B cell (primary cell): ENCODE data around the gene COQ8A. TPM values are rescaled to one million over a fixed set of nuclear protein-coding genes. Genes with fewer than 3 reads are reported as not detected.

Source experiments
- ATAC-seq: fragments of 200-7000 bp; cut with Tn5 transposase; one replicate; pipeline ENCODE4 v1.10.0; 2021; ENCODE audit warnings: low read depth, mild to moderate bottlenecking, moderate number of reproducible peaks, moderate library complexity
- CTCF ChIA-PET: fragments of 350-600 bp; sonication (Branson Sonifier 250); formaldehyde crosslinking; loops from one replicate; lab custom pipeline; 2021; ENCODE audit warnings: antibody characterized with exemption, inconsistent platforms; lab: Charles Lee
- POLR2A ChIA-PET: fragments of 350-600 bp; sonication (Branson Sonifier 250); formaldehyde crosslinking; loops from one replicate; lab custom pipeline; 2021; ENCODE audit warnings: antibody characterized with exemption; lab: Charles Lee
- DNase-seq: peaks from one replicate; pipeline ENCODE4 v3.0.0; 2013
- H2AFZ ChIP-seq: 2 replicates; pipeline ENCODE4 v1.6.1; 2012; ENCODE audit warnings: mild to moderate bottlenecking, low read depth, low read length; ENCODE audit not compliant: insufficient read depth, poor library complexity, severe bottlenecking
- H3K27ac ChIP-seq, 2 donors: 1 replicate in 1 of 2; 2 replicates in 1 of 2; pipeline ENCODE4 v1.5.1; 2012 to 2013; ENCODE audit warnings: low read length in 2 of 2, mild to moderate bottlenecking in 2 of 2, moderate library complexity in 1 of 2
- H3K27me3 ChIP-seq, 4 experiments: fragments of 200-600 bp in 1 of 4; sonication (generic) in 1 of 4; replicated peaks in 1 of 4; 1 replicate in 2 of 4; 2 replicates in 2 of 4; pipeline versions ENCODE4 v1.6.1 to v1.7.0; 2013 to 2016; ENCODE audit warnings: low read length in 3 of 4, mild to moderate bottlenecking in 2 of 4, mixed read lengths in 1 of 4, moderate library complexity in 1 of 4; ENCODE audit not compliant: insufficient read depth in 4 of 4, control insufficient read depth in 3 of 4; ENCODE audit errors: control extremely low read depth in 1 of 4
- H3K36me3 ChIP-seq, 2 experiments: replicated peaks in 1 of 2; 1 replicate in 1 of 2; 2 replicates in 1 of 2; pipeline versions ENCODE4 v1.6.1 to v1.7.1; 2013; ENCODE audit warnings: low read length in 1 of 2; ENCODE audit not compliant: insufficient read depth in 2 of 2, control insufficient read depth in 1 of 2; ENCODE audit errors: control extremely low read depth in 1 of 2, extremely low read depth in 1 of 2
- H3K4me1 ChIP-seq, 2 donors: fragments of 200-600 bp in 1 of 2; sonication (generic) in 1 of 2; 1 replicate in 1 of 2; 2 replicates in 1 of 2; pipeline versions ENCODE4 v1.5.1 to v1.6.1; 2013 to 2017; ENCODE audit warnings: low read length in 2 of 2; ENCODE audit not compliant: control insufficient read depth in 2 of 2, insufficient read depth in 2 of 2
- H3K4me2 ChIP-seq: replicated peaks from 2 replicates; pipeline ENCODE3; 2012; ENCODE audit warnings: mild to moderate bottlenecking, low read depth, low read length; ENCODE audit not compliant: poor library complexity, severe bottlenecking
- H3K4me3 ChIP-seq, 5 experiments: fragments of 200-600 bp in 1 of 5; sonication (generic) in 1 of 5; 1 replicate in 3 of 5; 2 replicates in 2 of 5; pipeline versions ENCODE4 v1.5.1 to v1.7.0; 2011 to 2016; ENCODE audit warnings: low read length in 4 of 5, mild to moderate bottlenecking in 4 of 5, low read depth in 2 of 5, control low read depth in 1 of 5, moderate library complexity in 1 of 5; ENCODE audit not compliant: insufficient read depth in 1 of 5; ENCODE audit errors: control extremely low read depth in 1 of 5, extremely low read depth in 1 of 5
- H3K79me2 ChIP-seq: fragments of 200-600 bp; sonication (generic); one replicate; pipeline ENCODE4 v1.6.0; 2016; ENCODE audit warnings: low read length; ENCODE audit not compliant: control insufficient read depth, insufficient read depth
- H3K9ac ChIP-seq: fragments of 200-600 bp; sonication (generic); 2 replicates; pipeline ENCODE4 v1.6.1; 2017; ENCODE audit warnings: mild to moderate bottlenecking, low read length, moderate library complexity
- H3K9me3 ChIP-seq, 3 donors: one replicate each; pipeline versions ENCODE4 v1.6.1 to v1.7.1; 2013; ENCODE audit warnings: low read length in 2 of 3; ENCODE audit not compliant: control insufficient read depth in 2 of 3, insufficient read depth in 1 of 3; ENCODE audit errors: control extremely low read depth in 1 of 3
- H4K20me1 ChIP-seq: 2 replicates; pipeline ENCODE4 v1.6.0; 2012; ENCODE audit warnings: mild to moderate bottlenecking, low read length; ENCODE audit not compliant: insufficient read depth, control insufficient read depth, poor library complexity, severe bottlenecking
- H3K27ac Mint-ChIP-seq: one replicate; pipeline ENCODE4 v1.8.0; 2021; ENCODE audit warnings: mixed read lengths
- H3K27me3 Mint-ChIP-seq: one replicate; pipeline ENCODE4 v1.8.0; 2021; ENCODE audit warnings: mixed read lengths
- H3K4me1 Mint-ChIP-seq: one replicate; pipeline ENCODE4 v1.8.0; 2021; ENCODE audit warnings: mixed read lengths
- H3K4me3 Mint-ChIP-seq: one replicate; pipeline ENCODE4 v1.8.0; 2021; ENCODE audit warnings: mixed read lengths
- H3K9me3 Mint-ChIP-seq: one replicate; pipeline ENCODE4 v1.8.0; 2022; ENCODE audit warnings: mixed read lengths; ENCODE audit not compliant: insufficient read depth
- CTCF ChIP-seq: fragments of 200-600 bp; IDR thresholded peaks from one replicate; pipeline ENCODE4 v1.8.0; 2022; ENCODE audit warnings: antibody characterized with exemption, mild to moderate bottlenecking
- EZH2 ChIP-seq: IDR thresholded peaks from 2 replicates; pipeline ENCODE4 v1.6.1; 2012; ENCODE audit warnings: borderline replicate concordance, low read depth, mild to moderate bottlenecking, moderate library complexity, low read length; ENCODE audit not compliant: insufficient read depth, poor library complexity, severe bottlenecking
- WGBS: methylation state at CpG from one replicate; pipeline ENCODE4 v1.1.5; 2013; ENCODE audit warnings: missing lambda C conversion rate; ENCODE audit not compliant: insufficient coverage; 5-methylcytosine and 5-hydroxymethylcytosine counted together
- intact Hi-C: fragments of 100-400 bp; cut with micrococcal nuclease; formaldehyde crosslinking; loops from one replicate; pipeline ENCODE4 v1.10.0; 2022
- polyA plus RNA-seq: library from polyadenylated mRNA; depleted of rRNA; stranded (reverse); fragments of >200 nt; gene quantifications from 2 replicates; pipeline ENCODE4 v1.2.3, GENCODE V29; 2012
- total RNA-seq, 2 donors: library from RNA; stranded (reverse); fragments of 120-200 nt in 1 of 2; gene quantifications; 1 replicate in 1 of 2; 2 replicates in 1 of 2; pipeline versions ENCODE4 v1.2.3 to v1.2.4, GENCODE V29; 2013 to 2022

The COQ8A gene
- total and polyA plus RNA-seq, 2 donors (not counting 1 experiment from before 2014, with no cell fraction given): 44.3 to 58.2 TPM

GRCh38 chr1:226960944-226961765 is 21.1 kb downstream of the COQ8A start:
- H3K79me2 ChIP-seq: peaks cover 69% of the 10 kb centered on the region
- Mint-ChIP-seq H3K9me3 (no peaks in the 10 kb centered on the region), H3K4me3 (no peak overlapping the region), H3K4me1 (peaks cover 55% of the 10 kb centered on the region), H3K27ac (no peak overlapping the region), H3K27me3 (no peaks in the 10 kb centered on the region)
- H3K27me3 ChIP-seq: no peaks in the 10 kb centered on the region
- ATAC-seq (no peak), DNase-seq (no peak)
- H4K20me1 ChIP-seq: peaks cover 85% of the 10 kb centered on the region
- peaks cover 0 to 8% (median 0%) of the 10 kb centered on the region in 3 donors for H3K9me3 ChIP-seq
- no peak for TF ChIP-seq EZH2
- no peak for TF ChIP-seq CTCF
- POLR2A ChIA-PET: no interaction called here
- peaks cover 0 to 27% of the 10 kb centered on the region in 2 experiments for H3K36me3 ChIP-seq
- H3K4me2 ChIP-seq: no peak overlapping the region
- WGBS: over 99% methylated on average over 13 of the region's 13 CpGs
- H3K4me1 ChIP-seq: peaks cover 14 to 23% of the 10 kb centered on the region in 2 donors
- H3K4me3 ChIP-seq: no peak overlapping the region
- intact Hi-C loops: no loop called here
- H2AFZ ChIP-seq: no peak overlapping the region
- H3K9ac ChIP-seq: no peak overlapping the region
- CTCF ChIA-PET: no interaction called here
- no peak overlapping the region for H3K27ac ChIP-seq
